ENCODE data around the gene RTL1.

RTL1 gene

GRCh38 chr14:100866666-100867630, 36.6 kb downstream of the RTL1 start:
- DNase-seq (ENCODE audit: low read depth in 2 of 2) = no peak

GRCh38 chr14:100865682-100866591, 37.6 kb downstream of the RTL1 start:
- no peak for DNase-seq (ENCODE audit: low read depth in 2 of 2)

GRCh38 chr14:100864960-100865681, 38.4 kb downstream of the RTL1 start:
- DNase-seq (ENCODE audit: low read depth in 2 of 2) = no peak

- no peak for DNase-seq (ENCODE audit: low read depth in 2 of 2)
Observed at GRCh38 chr14:100864206-100864605, 39.3 kb downstream of the RTL1 start.

GRCh38 chr14:100862793-100863192, 40.7 kb downstream of the RTL1 start:
- DNase-seq (ENCODE audit: low read depth in 2 of 2) = no peak

GRCh38 chr14:100862277-100862676, 41.2 kb downstream of the RTL1 start:
- no peak for DNase-seq (ENCODE audit: low read depth in 2 of 2)

- no peak for DNase-seq (ENCODE audit: low read depth in 2 of 2)
Observed at GRCh38 chr14:100861937-100862247, 41.6 kb downstream of the RTL1 start.

GRCh38 chr14:100861188-100861936, 42.2 kb downstream of the RTL1 start:
- DNase-seq (ENCODE audit: low read depth in 2 of 2) = no peak

GRCh38 chr14:100860556-100861187, 42.9 kb downstream of the RTL1 start:
- no peak for DNase-seq (ENCODE audit: low read depth in 2 of 2)

GRCh38 chr14:100859781-100860180, 43.7 kb downstream of the RTL1 start:
- no peak for DNase-seq (ENCODE audit: low read depth in 2 of 2)

GRCh38 chr14:100858838-100859220, 44.7 kb downstream of the RTL1 start:
- DNase-seq (ENCODE audit: low read depth in 2 of 2) = no peak

- DNase-seq (ENCODE audit: low read depth in 2 of 2) = no peak
Observed at GRCh38 chr14:100857923-100858837, 45.3 kb downstream of the RTL1 start.

- DNase-seq (ENCODE audit: low read depth in 2 of 2) = no peak
Observed at GRCh38 chr14:100857233-100857922, 46.1 kb downstream of the RTL1 start.

GRCh38 chr14:100856056-100856950, 47.2 kb downstream of the RTL1 start:
- no peak for DNase-seq (ENCODE audit: low read depth in 2 of 2)

GRCh38 chr14:100855256-100855930, 48.1 kb downstream of the RTL1 start:
- DNase-seq (ENCODE audit: low read depth in 2 of 2) = no peak

- no peak for DNase-seq (ENCODE audit: low read depth in 2 of 2)
Observed at GRCh38 chr14:100854435-100854834, 49.1 kb downstream of the RTL1 start.

- DNase-seq (ENCODE audit: low read depth in 2 of 2) = no peak
Observed at GRCh38 chr14:100851946-100852620, 51.4 kb downstream of the RTL1 start.

Data from stimulated activated CD8-positive, alpha-beta memory T cell treated with anti-CD3 and anti-CD28 coated beads, Interleukin-7, amount 100 ng/mL, for 1 hour (primary cell).